PC-9 (cell line): Measurements from ENCODE around the gene CELF4.

Experiments
- EZH2 ChIP-seq: fragments of 200-600 bp; sonication (generic); IDR thresholded peaks from 2 replicates; pipeline ENCODE4 v1.8.0; 2017; ENCODE audit warnings: antibody characterized with exemption, low read depth
- TF ChIP-seq, protein P1 (sequence below): fragments of 200-600 bp; sonication (generic); conservative IDR thresholded peaks from 2 replicates; pipeline ENCODE4 v1.6.1; 2017; ENCODE audit warnings: mixed run types, antibody characterized with exemption, mild to moderate bottlenecking, moderate library complexity

DNA sequence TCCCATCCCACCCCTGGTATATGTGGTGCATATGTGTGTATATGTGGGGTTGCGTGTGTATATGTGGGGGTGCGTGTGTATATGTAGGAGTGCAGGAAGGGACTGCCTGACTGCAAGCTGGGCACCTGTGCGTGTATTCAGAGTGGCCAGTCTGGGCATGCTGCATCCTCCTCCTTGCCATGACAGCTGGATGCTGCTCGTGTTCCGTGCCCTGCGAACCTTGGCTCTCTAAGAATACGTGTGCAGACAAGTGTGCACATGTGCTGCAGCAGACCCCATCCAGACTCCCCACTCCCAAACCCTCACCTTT is 222.1 kb downstream of the CELF4 start:
- no peak for TF ChIP-seq EZH2
- TF ChIP-seq, protein P1, sequence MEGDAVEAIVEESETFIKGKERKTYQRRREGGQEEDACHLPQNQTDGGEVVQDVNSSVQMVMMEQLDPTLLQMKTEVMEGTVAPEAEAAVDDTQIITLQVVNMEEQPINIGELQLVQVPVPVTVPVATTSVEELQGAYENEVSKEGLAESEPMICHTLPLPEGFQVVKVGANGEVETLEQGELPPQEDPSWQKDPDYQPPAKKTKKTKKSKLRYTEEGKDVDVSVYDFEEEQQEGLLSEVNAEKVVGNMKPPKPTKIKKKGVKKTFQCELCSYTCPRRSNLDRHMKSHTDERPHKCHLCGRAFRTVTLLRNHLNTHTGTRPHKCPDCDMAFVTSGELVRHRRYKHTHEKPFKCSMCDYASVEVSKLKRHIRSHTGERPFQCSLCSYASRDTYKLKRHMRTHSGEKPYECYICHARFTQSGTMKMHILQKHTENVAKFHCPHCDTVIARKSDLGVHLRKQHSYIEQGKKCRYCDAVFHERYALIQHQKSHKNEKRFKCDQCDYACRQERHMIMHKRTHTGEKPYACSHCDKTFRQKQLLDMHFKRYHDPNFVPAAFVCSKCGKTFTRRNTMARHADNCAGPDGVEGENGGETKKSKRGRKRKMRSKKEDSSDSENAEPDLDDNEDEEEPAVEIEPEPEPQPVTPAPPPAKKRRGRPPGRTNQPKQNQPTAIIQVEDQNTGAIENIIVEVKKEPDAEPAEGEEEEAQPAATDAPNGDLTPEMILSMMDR, result no peak
